ENCODE results near the gene PLCG1. TPM values are rescaled to one million over a fixed set of nuclear protein-coding genes. Genes with fewer than 3 reads are reported as not detected.
A peak's percentile ranks its signal among the peaks of the same experiment; 100 is the strongest.

Gene PLCG1
- total RNA-seq, 1 donor from 2014 or later, result 61.1 TPM

- H3K9me3 Mint-ChIP-seq, result no peaks in the 10 kb centered on the region
- ChIA-PET CTCF (no interaction called here), POLR2A (no interaction called here)
- no peaks in the 10 kb centered on the region for H3K27me3 Mint-ChIP-seq
- no peak overlapping the region for H3K4me3 Mint-ChIP-seq
- DNase-seq (peak; percentile 9), ATAC-seq (ENCODE audit: low read depth) (no peak)
- intact Hi-C loops (cut with micrococcal nuclease), result no loop called here
- no peak overlapping the region for H3K27ac Mint-ChIP-seq
- no peaks in the 10 kb centered on the region for H3K4me1 Mint-ChIP-seq
- peaks cover 9% of the 10 kb centered on the region for H3K36me3 Mint-ChIP-seq (ENCODE audit: low read depth)
- no peak for TF ChIP-seq CTCF (IDR thresholded peaks at IDR 0.05)
These were observed 45.2 kb downstream of the PLCG1 start for GRCh38 chr20:41182296-41183212.

- CTCF ChIA-PET, result no interaction called here
- Mint-ChIP-seq H3K27ac (no peak overlapping the region), H3K36me3 (ENCODE audit: low read depth) (peaks cover 9% of the 10 kb centered on the region), H3K4me1 (no peaks in the 10 kb centered on the region), H3K27me3 (no peaks in the 10 kb centered on the region), H3K4me3 (no peak overlapping the region), H3K9me3 (no peaks in the 10 kb centered on the region)
- intact Hi-C loops (cut with micrococcal nuclease), result no loop called here
- POLR2A ChIA-PET, result no interaction called here
- no peak for TF ChIP-seq CTCF (IDR thresholded peaks at IDR 0.05)
- ATAC-seq (ENCODE audit: low read depth), result no peak
- no peak for DNase-seq
These were observed 46.0 kb downstream of the PLCG1 start for GRCh38 chr20:41183391-41183790.

GRCh38 chr20:41183831-41184230 lies 46.5 kb downstream of the PLCG1 start:
- ChIA-PET POLR2A (no interaction called here), CTCF (no interaction called here)
- no peak for ATAC-seq (ENCODE audit: low read depth)

GRCh38 chr20:41185013-41185757 lies 47.8 kb downstream of the PLCG1 start:
- peaks cover 9% of the 10 kb centered on the region for H3K9me3 Mint-ChIP-seq

More at GRCh38 chr20:41183831-41184230, 46.5 kb downstream of the PLCG1 start:
- intact Hi-C loops (cut with micrococcal nuclease), result no loop called here
- Mint-ChIP-seq H3K27me3 (no peaks in the 10 kb centered on the region), H3K4me3 (no peak overlapping the region), H3K4me1 (no peaks in the 10 kb centered on the region), H3K36me3 (ENCODE audit: low read depth) (peaks cover 9% of the 10 kb centered on the region), H3K27ac (no peak overlapping the region), H3K9me3 (peaks cover 2% of the 10 kb centered on the region)
- no peak for DNase-seq
- TF ChIP-seq CTCF (IDR thresholded peaks at IDR 0.05), result no peak

More at GRCh38 chr20:41185013-41185757, 47.8 kb downstream of the PLCG1 start:
- intact Hi-C loops (cut with micrococcal nuclease), result no loop called here
- no peak for ATAC-seq (ENCODE audit: low read depth)
- TF ChIP-seq CTCF (IDR thresholded peaks at IDR 0.05), result no peak
- DNase-seq, result no peak
- POLR2A ChIA-PET, result no interaction called here
- Mint-ChIP-seq H3K27ac (no peak overlapping the region), H3K36me3 (ENCODE audit: low read depth) (peaks cover 9% of the 10 kb centered on the region), H3K4me3 (no peak overlapping the region), H3K4me1 (no peaks in the 10 kb centered on the region), H3K27me3 (no peaks in the 10 kb centered on the region)
- CTCF ChIA-PET, result interaction anchor here (1.4 kb wide), 1 partner anchor 222 kb away, joined by 5 read pairs; no protein-coding TSS in a partner anchor

Measured in activated B cell treated with CpG ODN at 0.5 μM for 24 hours (primary cell).